OCI-M2 (cell line): Measurements from ENCODE around the gene PDZRN3.
"Not testable (repeated sequence)": the region's sequence is repeated elsewhere in the genome, so short reads cannot be mapped to it uniquely, and the experiment has no call there.

Experiments used
- DNase-seq: peaks from one replicate; lab custom pipeline; 2025; ENCODE audit not compliant: unreplicated experiment; lab: John Stamatoyannopoulos, UW

Gene PDZRN3

GRCh38 chr3:73592154-73593144, 32.3 kb downstream of the PDZRN3 start:
- no peak for DNase-seq

GRCh38 chr3:73591286-73591800, 33.4 kb downstream of the PDZRN3 start:
- no peak for DNase-seq

GRCh38 chr3:73586628-73587027, 38.1 kb downstream of the PDZRN3 start:
- no peak for DNase-seq

GRCh38 chr3:73586190-73586589, 38.6 kb downstream of the PDZRN3 start:
- DNase-seq = no peak

GRCh38 chr3:73584873-73585272, 39.9 kb downstream of the PDZRN3 start:
- DNase-seq = no peak

GRCh38 chr3:73582535-73582934, 42.2 kb downstream of the PDZRN3 start:
- DNase-seq = no peak

GRCh38 chr3:73581134-73581846, 43.5 kb downstream of the PDZRN3 start:
- no peak for DNase-seq

GRCh38 chr3:73580343-73580742, 44.4 kb downstream of the PDZRN3 start:
- DNase-seq = no peak

- DNase-seq = no peak
Measured at GRCh38 chr3:73577704-73578103, 47.0 kb downstream of the PDZRN3 start.

GRCh38 chr3:73576999-73577461, 47.7 kb downstream of the PDZRN3 start:
- DNase-seq = no peak

GRCh38 chr3:73575953-73576352, 48.8 kb downstream of the PDZRN3 start:
- DNase-seq = no peak

- DNase-seq = no peak
Measured at GRCh38 chr3:73575519-73575918, 49.2 kb downstream of the PDZRN3 start.

GRCh38 chr3:73573204-73573603, 51.5 kb downstream of the PDZRN3 start:
- DNase-seq = no peak

GRCh38 chr3:73572368-73572767, 52.4 kb downstream of the PDZRN3 start:
- DNase-seq = no peak

- no peak for DNase-seq
Measured at GRCh38 chr3:73571238-73571794, 53.4 kb downstream of the PDZRN3 start.

GRCh38 chr3:73569246-73569760, 55.4 kb downstream of the PDZRN3 start:
- DNase-seq = no peak

- no peak for DNase-seq
Measured at GRCh38 chr3:73568371-73568862, 56.3 kb downstream of the PDZRN3 start.

GRCh38 chr3:73565374-73565773, 59.4 kb downstream of the PDZRN3 start:
- DNase-seq = not testable (repeated sequence)

- DNase-seq = no peak
Measured at GRCh38 chr3:73563896-73564582, 60.7 kb downstream of the PDZRN3 start.

GRCh38 chr3:73561494-73561893, 63.2 kb downstream of the PDZRN3 start:
- no peak for DNase-seq
